Parathyroid adenoma (tissue), 2 donors: ENCODE measurements around the gene HPF1.

Experiments
- H2AFZ ChIP-seq: fragments of 300-600 bp; sonication (generic); one replicate; pipeline ENCODE4 v1.7.0; 2017; ENCODE audit warnings: antibody characterized with exemption, mild to moderate bottlenecking
- H3K27ac ChIP-seq: fragments of 300-600 bp; sonication (generic); one replicate; pipeline ENCODE4 v1.7.0; 2017
- H3K27me3 ChIP-seq: fragments of 300-600 bp; sonication (generic); one replicate; pipeline ENCODE4 v1.7.0; 2017; ENCODE audit warnings: low read length; ENCODE audit not compliant: control insufficient read depth, insufficient read depth
- H3K36me3 ChIP-seq: fragments of 300-600 bp; sonication (generic); one replicate; pipeline ENCODE4 v1.7.0; 2017; ENCODE audit warnings: low read length; ENCODE audit not compliant: control insufficient read depth, insufficient read depth
- H3K4me1 ChIP-seq: fragments of 300-600 bp; sonication (generic); one replicate; pipeline ENCODE4 v1.7.0; 2017; ENCODE audit warnings: control low read depth
- H3K4me2 ChIP-seq: fragments of 300-600 bp; sonication (generic); one replicate; pipeline ENCODE4 v1.7.0; 2017; ENCODE audit warnings: low read length
- H3K4me3 ChIP-seq: fragments of 300-600 bp; sonication (generic); one replicate; pipeline ENCODE4 v1.7.0; 2017; ENCODE audit warnings: low read depth, low read length
- H3K79me2 ChIP-seq: fragments of 300-600 bp; sonication (generic); one replicate; pipeline ENCODE4 v1.7.0; 2017; ENCODE audit warnings: control low read depth
- H3K9ac ChIP-seq: fragments of 300-600 bp; sonication (generic); one replicate; pipeline ENCODE4 v1.7.0; 2017; ENCODE audit warnings: mild to moderate bottlenecking
- H3K9me3 ChIP-seq: fragments of 300-600 bp; sonication (generic); one replicate; pipeline ENCODE4 v1.7.0; 2017; ENCODE audit warnings: low read length; ENCODE audit not compliant: control insufficient read depth
- TF ChIP-seq, protein P1 (sequence below): fragments of 300-600 bp; sonication (generic); IDR thresholded peaks from one replicate; pipeline ENCODE4 v1.7.0; 2017; ENCODE audit warnings: antibody characterized with exemption, mild to moderate bottlenecking
- donor health status: primary hyperparathyroidism.

HPF1 gene

DNA sequence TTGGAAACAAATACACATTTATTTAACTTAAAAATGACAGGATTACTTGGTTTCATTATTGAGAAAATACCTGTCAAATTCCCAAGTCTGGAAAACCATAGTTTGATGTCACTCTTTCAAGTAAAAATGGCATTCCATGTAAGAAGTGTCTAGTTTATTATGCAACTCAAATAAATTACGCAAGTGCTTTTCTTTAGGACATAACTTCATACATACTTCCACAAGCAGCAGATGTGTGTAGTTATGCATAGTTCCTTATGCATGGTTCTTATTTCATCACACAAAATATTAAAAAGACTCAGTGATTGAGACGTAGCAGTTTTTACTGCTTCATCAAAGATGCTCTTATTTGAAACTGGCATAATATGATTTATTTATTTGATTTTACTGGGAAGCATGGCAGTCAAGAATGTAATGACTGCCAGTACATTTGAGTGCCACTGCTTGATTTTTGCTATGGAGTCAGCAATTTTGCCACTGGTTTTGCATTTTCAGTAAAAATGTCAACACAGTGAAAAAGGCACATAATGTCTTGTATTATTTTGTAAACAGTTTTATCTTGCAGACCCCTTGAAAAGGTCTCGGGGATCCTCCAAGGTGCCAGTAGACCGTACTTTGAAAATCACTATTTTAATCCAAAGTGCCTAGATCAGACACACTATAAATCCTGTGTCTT lies 75.2 kb downstream of the HPF1 start:
- no peaks in the 10 kb centered on the region for H3K36me3 ChIP-seq
- no peaks in the 10 kb centered on the region for H3K79me2 ChIP-seq
- no peaks in the 10 kb centered on the region for H3K4me1 ChIP-seq
- H3K4me2 ChIP-seq = no peak overlapping the region
- no peak overlapping the region for H2AFZ ChIP-seq
- no peak overlapping the region for H3K4me3 ChIP-seq
- no peak overlapping the region for H3K9ac ChIP-seq
- TF ChIP-seq, protein P1, sequence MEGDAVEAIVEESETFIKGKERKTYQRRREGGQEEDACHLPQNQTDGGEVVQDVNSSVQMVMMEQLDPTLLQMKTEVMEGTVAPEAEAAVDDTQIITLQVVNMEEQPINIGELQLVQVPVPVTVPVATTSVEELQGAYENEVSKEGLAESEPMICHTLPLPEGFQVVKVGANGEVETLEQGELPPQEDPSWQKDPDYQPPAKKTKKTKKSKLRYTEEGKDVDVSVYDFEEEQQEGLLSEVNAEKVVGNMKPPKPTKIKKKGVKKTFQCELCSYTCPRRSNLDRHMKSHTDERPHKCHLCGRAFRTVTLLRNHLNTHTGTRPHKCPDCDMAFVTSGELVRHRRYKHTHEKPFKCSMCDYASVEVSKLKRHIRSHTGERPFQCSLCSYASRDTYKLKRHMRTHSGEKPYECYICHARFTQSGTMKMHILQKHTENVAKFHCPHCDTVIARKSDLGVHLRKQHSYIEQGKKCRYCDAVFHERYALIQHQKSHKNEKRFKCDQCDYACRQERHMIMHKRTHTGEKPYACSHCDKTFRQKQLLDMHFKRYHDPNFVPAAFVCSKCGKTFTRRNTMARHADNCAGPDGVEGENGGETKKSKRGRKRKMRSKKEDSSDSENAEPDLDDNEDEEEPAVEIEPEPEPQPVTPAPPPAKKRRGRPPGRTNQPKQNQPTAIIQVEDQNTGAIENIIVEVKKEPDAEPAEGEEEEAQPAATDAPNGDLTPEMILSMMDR = no peak
- H3K9me3 ChIP-seq = no peaks in the 10 kb centered on the region
- H3K27me3 ChIP-seq = no peaks in the 10 kb centered on the region
- H3K27ac ChIP-seq = no peak overlapping the region
